GM23338 (cell line): ENCODE measurements around the gene C2CD3. TPM values are rescaled to one million over a fixed set of nuclear protein-coding genes. Genes with fewer than 3 reads are reported as not detected.
A peak's percentile ranks its signal among the peaks of the same experiment; 100 is the strongest.

Experiments
- ATAC-seq: fragments of 200-7000 bp; cut with Tn5 transposase; 3 replicates; pipeline ENCODE4 v1.9.1; 2020
- DNase-seq: peaks from one replicate; pipeline ENCODE4 v3.0.0-alpha.2; 2015; ENCODE audit warnings: low spot score
- H2AFZ ChIP-seq: fragments of 200-600 bp; sonication (generic); 2 replicates; pipeline ENCODE4 v1.8.0; 2016; ENCODE audit warnings: antibody characterized with exemption, mild to moderate bottlenecking, moderate library complexity
- H3F3A ChIP-seq: fragments of 200-600 bp; sonication (generic); replicated peaks from 2 replicates; pipeline ENCODE4 v1.8.0; 2017; ENCODE audit warnings: antibody characterized with exemption, mixed run types, low read depth
- H3K27ac ChIP-seq: fragments of 200-600 bp; sonication (generic); 2 replicates; pipeline ENCODE4 v1.6.1; 2016; ENCODE audit warnings: low read depth
- H3K27me3 ChIP-seq: fragments of 200-600 bp; sonication (generic); 2 replicates; pipeline ENCODE4 v1.8.0; 2016; ENCODE audit warnings: mild to moderate bottlenecking, mixed run types, moderate library complexity; ENCODE audit not compliant: insufficient read depth
- H3K36me3 ChIP-seq: fragments of 200-600 bp; sonication (generic); 2 replicates; pipeline ENCODE4 v1.8.0; 2016; ENCODE audit warnings: mild to moderate bottlenecking; ENCODE audit not compliant: insufficient read depth
- H3K4me1 ChIP-seq: fragments of 200-600 bp; sonication (generic); 2 replicates; pipeline ENCODE4 v1.8.0; 2016; ENCODE audit warnings: mild to moderate bottlenecking, moderate library complexity; ENCODE audit not compliant: insufficient read depth
- H3K4me2 ChIP-seq: fragments of 200-600 bp; sonication (generic); 2 replicates; pipeline ENCODE4 v1.7.1; 2017; ENCODE audit warnings: mixed run types
- H3K4me3 ChIP-seq: fragments of 200-600 bp; sonication (generic); 2 replicates; pipeline ENCODE4 v1.6.1; 2016; ENCODE audit warnings: mixed run types
- H3K79me2 ChIP-seq: fragments of 200-600 bp; sonication (generic); replicated peaks from 2 replicates; pipeline ENCODE4 v1.8.0; 2017; ENCODE audit warnings: mild to moderate bottlenecking; ENCODE audit not compliant: insufficient read depth
- H3K9me2 ChIP-seq: fragments of 200-600 bp; sonication (generic); 2 replicates; pipeline ENCODE4 v1.8.0; 2017; ENCODE audit not compliant: insufficient read depth
- H4K20me1 ChIP-seq: fragments of 200-600 bp; sonication (generic); replicated peaks from 2 replicates; pipeline ENCODE4 v1.8.0; 2017; ENCODE audit warnings: mild to moderate bottlenecking; ENCODE audit not compliant: insufficient read depth
- H3K27ac Mint-ChIP-seq: 2 replicates; pipeline ENCODE4 v1.8.0; 2020; ENCODE audit warnings: inconsistent platforms, mild to moderate bottlenecking, moderate library complexity, mixed read lengths
- H3K27me3 Mint-ChIP-seq: 3 replicates; pipeline ENCODE4 v1.8.0; 2022; ENCODE audit warnings: low read depth, mild to moderate bottlenecking, moderate library complexity, mixed read lengths, inconsistent platforms; ENCODE audit not compliant: insufficient read depth, poor library complexity
- H3K36me3 Mint-ChIP-seq: 3 replicates; pipeline ENCODE4 v1.8.0; 2021; ENCODE audit warnings: low read depth, mild to moderate bottlenecking, inconsistent platforms, moderate library complexity, mixed read lengths
- H3K4me1 Mint-ChIP-seq: 3 replicates; pipeline ENCODE4 v1.8.0; 2020; ENCODE audit warnings: mild to moderate bottlenecking, inconsistent platforms, mixed read lengths
- H3K4me3 Mint-ChIP-seq: 3 replicates; pipeline ENCODE4 v1.8.0; 2021; ENCODE audit warnings: moderate library complexity, mild to moderate bottlenecking, inconsistent platforms, mixed read lengths
- H3K9me3 Mint-ChIP-seq: 3 replicates; pipeline ENCODE4 v1.8.0; 2020; ENCODE audit warnings: moderate library complexity, mild to moderate bottlenecking, inconsistent platforms, mixed read lengths
- CREB1 ChIP-seq: fragments of 250-450 bp; sonication (Bioruptor Pico); IDR thresholded peaks from 2 replicates; pipeline ENCODE4 v1.5.0; 2020; ENCODE audit warnings: low read depth, mild to moderate bottlenecking, moderate library complexity
- CTCF ChIP-seq, 2 experiments: fragments of 200-600 bp in 1 of 2; sonication (generic) in 1 of 2; conservative IDR thresholded peaks; 2 replicates each; pipeline versions ENCODE4 v1.5.1 to v1.6.1; 2016 to 2017; ENCODE audit warnings: antibody characterized with exemption in 2 of 2, low read depth in 2 of 2, mild to moderate bottlenecking in 2 of 2, moderate library complexity in 1 of 2
- ETS1 ChIP-seq: IDR thresholded peaks from 2 replicates; pipeline ENCODE4 v1.6.1; 2016; ENCODE audit warnings: antibody characterized with exemption
- EZH2 ChIP-seq: fragments of 200-600 bp; sonication (generic); IDR thresholded peaks from one replicate; pipeline ENCODE4 v1.8.0; 2017; ENCODE audit warnings: antibody characterized with exemption, mild to moderate bottlenecking, low read depth; ENCODE audit not compliant: unreplicated experiment
- EZH2phosphoT487 ChIP-seq: fragments of 200-600 bp; sonication (generic); IDR thresholded peaks from one replicate; pipeline ENCODE4 v1.8.1; 2018; ENCODE audit warnings: antibody characterized with exemption; ENCODE audit not compliant: unreplicated experiment
- JUNB ChIP-seq: IDR thresholded peaks from one replicate; pipeline ENCODE4 v1.6.1; 2016; ENCODE audit warnings: antibody characterized with exemption; ENCODE audit not compliant: unreplicated experiment
- POLR2AphosphoS5 ChIP-seq: IDR thresholded peaks from 2 replicates; pipeline ENCODE4 v1.6.1; 2016; ENCODE audit warnings: antibody characterized with exemption, low read depth
- REST ChIP-seq: IDR thresholded peaks from one replicate; pipeline ENCODE4 v1.6.1; 2018; ENCODE audit warnings: antibody characterized with exemption; ENCODE audit not compliant: unreplicated experiment
- STAT1 ChIP-seq: IDR thresholded peaks from one replicate; pipeline ENCODE4 v1.6.1; 2016; ENCODE audit warnings: antibody characterized with exemption; ENCODE audit not compliant: unreplicated experiment
- ZNF114 ChIP-seq: fragments of 250-450 bp; sonication (Bioruptor Pico); IDR thresholded peaks from 2 replicates; pipeline ENCODE4 v1.5.0; 2020; ENCODE audit warnings: mild to moderate bottlenecking, moderate library complexity
- ZNF331 ChIP-seq: fragments of 250-450 bp; sonication (Bioruptor Pico); IDR thresholded peaks from 2 replicates; pipeline ENCODE4 v1.5.0; 2020; ENCODE audit warnings: low read depth, mild to moderate bottlenecking, moderate library complexity
- ZNF462 ChIP-seq: fragments of 250-450 bp; sonication (Bioruptor Pico); IDR thresholded peaks from 2 replicates; pipeline ENCODE4 v1.5.0; 2020; ENCODE audit warnings: mild to moderate bottlenecking, moderate library complexity
- polyA plus RNA-seq: library from polyadenylated mRNA; unstranded; fragments of >200 nt; fragmentation: Nextera tagmentation; extraction: Ambion mirVana; gene quantifications from 2 replicates; pipeline ENCODE4 v1.2.1, GENCODE V29; 2016
- total RNA-seq: library from RNA; depleted of rRNA; stranded (reverse); fragments of >200 nt; shearing (Covaris generic); gene quantifications from 2 replicates; pipeline ENCODE4 v1.2.3, GENCODE V29; 2014

The C2CD3 gene
- total and polyA plus RNA-seq, 2 experiments from 2014 or later: 15.5 to 29.5 TPM

GRCh38 chr11:74169738-74170458 lies 904 bp downstream of the C2CD3 start (continued):
- TF ChIP-seq ZNF462 (CRISPR knock-in tag) (no peak), JUNB (no peak), EZH2 (no peak), ZNF114 (CRISPR knock-in tag) (no peak)

- peaks cover 26% of the 10 kb centered on the region for H3K36me3 ChIP-seq
- no peaks in the 10 kb centered on the region for H3K27me3 ChIP-seq
- peaks cover 42% of the 10 kb centered on the region for H3K79me2 ChIP-seq
- H3K9me3 Mint-ChIP-seq: no peaks in the 10 kb centered on the region
- peak overlapping the region; percentile 92 for H3K4me2 ChIP-seq
- no peaks in the 10 kb centered on the region for H4K20me1 ChIP-seq
- peaks cover 23% of the 10 kb centered on the region for H3K4me1 ChIP-seq
- ATAC-seq (no peak), DNase-seq (no peak)
- H2AFZ ChIP-seq: no peak overlapping the region
- peaks cover 3% of the 10 kb centered on the region; the same call in 2 of the 3 replicates for H3K4me1 Mint-ChIP-seq
- peak overlapping the region; percentile 83 for H3K4me3 ChIP-seq
- H3K27ac Mint-ChIP-seq: no peak overlapping the region
- H3K36me3 Mint-ChIP-seq: peaks cover 15% of the 10 kb centered on the region; the same call in 2 of the 3 replicates
- 0 out of 2 replicates have a peak, but pooled peaks cover 5% of the 10 kb centered on the region for H3F3A ChIP-seq
- H3K4me3 Mint-ChIP-seq: peak overlapping the region; percentile 18; the same call in 2 of the 3 replicates
- no peaks in the 10 kb centered on the region for H3K9me2 ChIP-seq
- no peaks in the 10 kb centered on the region for H3K27me3 Mint-ChIP-seq
- H3K27ac ChIP-seq: no peak overlapping the region
- no peak for TF ChIP-seq ZNF114 (CRISPR knock-in tag)
- TF ChIP-seq POLR2AphosphoS5: no peak
- TF ChIP-seq CREB1 (CRISPR knock-in tag): no peak
- TF ChIP-seq REST: no peak
- no peak for TF ChIP-seq CTCF (conservative IDR thresholded peaks at IDR 0.05; ENCODE audit: low read depth in 2 of 2)
- TF ChIP-seq STAT1: no peak
- TF ChIP-seq EZH2phosphoT487: no peak
- TF ChIP-seq ETS1: no peak
- no peak for TF ChIP-seq ZNF331 (CRISPR knock-in tag)
- no peak for TF ChIP-seq EZH2
Observed at GRCh38 chr11:74168838-74169237, 2.0 kb downstream of the C2CD3 start.
